Measurements from ENCODE around the gene C2CD4C.

DNA sequence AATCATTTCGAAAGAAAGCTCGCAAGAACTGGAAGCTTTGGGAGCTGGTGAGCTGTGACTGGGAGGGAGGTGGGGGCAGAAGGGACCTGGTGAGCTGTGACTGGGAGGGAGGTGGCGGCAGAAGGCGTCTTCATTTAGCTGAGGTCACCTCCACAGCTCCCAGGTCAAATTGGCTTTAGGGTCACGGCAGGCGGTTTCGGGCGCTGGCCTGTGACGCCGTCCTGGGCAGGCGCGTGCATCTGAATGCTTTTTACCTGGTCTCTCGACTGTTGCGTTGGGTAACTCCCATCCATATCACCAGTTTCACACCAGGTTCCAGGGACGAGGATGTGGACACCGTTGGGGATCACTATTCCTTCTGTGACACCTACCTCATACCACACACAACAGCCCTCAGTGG lies 29.2 kb downstream of the C2CD4C start:
- no peak for TF ChIP-seq ETV6 (conservative IDR thresholded peaks at IDR 0.05 in 1 of 2, IDR thresholded peaks at IDR 0.05 in 1 of 2; ENCODE audit: borderline replicate concordance in 1 of 2, low read depth in 1 of 2)
- TF ChIP-seq, protein P1, sequence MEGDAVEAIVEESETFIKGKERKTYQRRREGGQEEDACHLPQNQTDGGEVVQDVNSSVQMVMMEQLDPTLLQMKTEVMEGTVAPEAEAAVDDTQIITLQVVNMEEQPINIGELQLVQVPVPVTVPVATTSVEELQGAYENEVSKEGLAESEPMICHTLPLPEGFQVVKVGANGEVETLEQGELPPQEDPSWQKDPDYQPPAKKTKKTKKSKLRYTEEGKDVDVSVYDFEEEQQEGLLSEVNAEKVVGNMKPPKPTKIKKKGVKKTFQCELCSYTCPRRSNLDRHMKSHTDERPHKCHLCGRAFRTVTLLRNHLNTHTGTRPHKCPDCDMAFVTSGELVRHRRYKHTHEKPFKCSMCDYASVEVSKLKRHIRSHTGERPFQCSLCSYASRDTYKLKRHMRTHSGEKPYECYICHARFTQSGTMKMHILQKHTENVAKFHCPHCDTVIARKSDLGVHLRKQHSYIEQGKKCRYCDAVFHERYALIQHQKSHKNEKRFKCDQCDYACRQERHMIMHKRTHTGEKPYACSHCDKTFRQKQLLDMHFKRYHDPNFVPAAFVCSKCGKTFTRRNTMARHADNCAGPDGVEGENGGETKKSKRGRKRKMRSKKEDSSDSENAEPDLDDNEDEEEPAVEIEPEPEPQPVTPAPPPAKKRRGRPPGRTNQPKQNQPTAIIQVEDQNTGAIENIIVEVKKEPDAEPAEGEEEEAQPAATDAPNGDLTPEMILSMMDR (IDR thresholded peaks at IDR 0.05 in 2 of 3, conservative IDR thresholded peaks at IDR 0.05 in 1 of 3; ENCODE audit: control insufficient read depth in 2 of 3, extremely low read depth in 1 of 3, insufficient read depth in 1 of 3, low read depth in 3 of 3, low read length in 3 of 3): no peak
- TF ChIP-seq, protein P2, sequence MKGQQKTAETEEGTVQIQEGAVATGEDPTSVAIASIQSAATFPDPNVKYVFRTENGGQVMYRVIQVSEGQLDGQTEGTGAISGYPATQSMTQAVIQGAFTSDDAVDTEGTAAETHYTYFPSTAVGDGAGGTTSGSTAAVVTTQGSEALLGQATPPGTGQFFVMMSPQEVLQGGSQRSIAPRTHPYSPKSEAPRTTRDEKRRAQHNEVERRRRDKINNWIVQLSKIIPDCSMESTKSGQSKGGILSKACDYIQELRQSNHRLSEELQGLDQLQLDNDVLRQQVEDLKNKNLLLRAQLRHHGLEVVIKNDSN (IDR thresholded peaks at IDR 0.05; ENCODE audit: borderline replicate concordance, extremely low read length, insufficient read depth, low read depth, low read length): no peak
- no peak for TF ChIP-seq POLR2AphosphoS5 (IDR thresholded peaks at IDR 0.05; ENCODE audit: low read length)
- TF ChIP-seq POLR2A (IDR thresholded peaks at IDR 0.05; ENCODE audit: low read depth, low read length): no peak
- TF ChIP-seq EP300 (IDR thresholded peaks at IDR 0.05; ENCODE audit: borderline replicate concordance in 1 of 2, control insufficient read depth in 1 of 2, low read depth in 2 of 2, low read length in 2 of 2): no peak
- TF ChIP-seq, protein P3, sequence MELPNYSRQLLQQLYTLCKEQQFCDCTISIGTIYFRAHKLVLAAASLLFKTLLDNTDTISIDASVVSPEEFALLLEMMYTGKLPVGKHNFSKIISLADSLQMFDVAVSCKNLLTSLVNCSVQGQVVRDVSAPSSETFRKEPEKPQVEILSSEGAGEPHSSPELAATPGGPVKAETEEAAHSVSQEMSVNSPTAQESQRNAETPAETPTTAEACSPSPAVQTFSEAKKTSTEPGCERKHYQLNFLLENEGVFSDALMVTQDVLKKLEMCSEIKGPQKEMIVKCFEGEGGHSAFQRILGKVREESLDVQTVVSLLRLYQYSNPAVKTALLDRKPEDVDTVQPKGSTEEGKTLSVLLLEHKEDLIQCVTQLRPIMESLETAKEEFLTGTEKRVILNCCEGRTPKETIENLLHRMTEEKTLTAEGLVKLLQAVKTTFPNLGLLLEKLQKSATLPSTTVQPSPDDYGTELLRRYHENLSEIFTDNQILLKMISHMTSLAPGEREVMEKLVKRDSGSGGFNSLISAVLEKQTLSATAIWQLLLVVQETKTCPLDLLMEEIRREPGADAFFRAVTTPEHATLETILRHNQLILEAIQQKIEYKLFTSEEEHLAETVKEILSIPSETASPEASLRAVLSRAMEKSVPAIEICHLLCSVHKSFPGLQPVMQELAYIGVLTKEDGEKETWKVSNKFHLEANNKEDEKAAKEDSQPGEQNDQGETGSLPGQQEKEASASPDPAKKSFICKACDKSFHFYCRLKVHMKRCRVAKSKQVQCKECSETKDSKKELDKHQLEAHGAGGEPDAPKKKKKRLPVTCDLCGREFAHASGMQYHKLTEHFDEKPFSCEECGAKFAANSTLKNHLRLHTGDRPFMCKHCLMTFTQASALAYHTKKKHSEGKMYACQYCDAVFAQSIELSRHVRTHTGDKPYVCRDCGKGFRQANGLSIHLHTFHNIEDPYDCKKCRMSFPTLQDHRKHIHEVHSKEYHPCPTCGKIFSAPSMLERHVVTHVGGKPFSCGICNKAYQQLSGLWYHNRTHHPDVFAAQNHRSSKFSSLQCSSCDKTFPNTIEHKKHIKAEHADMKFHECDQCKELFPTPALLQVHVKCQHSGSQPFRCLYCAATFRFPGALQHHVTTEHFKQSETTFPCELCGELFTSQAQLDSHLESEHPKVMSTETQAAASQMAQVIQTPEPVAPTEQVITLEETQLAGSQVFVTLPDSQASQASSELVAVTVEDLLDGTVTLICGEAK (IDR thresholded peaks at IDR 0.05; ENCODE audit: borderline replicate concordance): no peak
- TF ChIP-seq KDM1A (IDR thresholded peaks at IDR 0.05; ENCODE audit: borderline replicate concordance): no peak
- TF ChIP-seq FOS (IDR thresholded peaks at IDR 0.05; ENCODE audit: borderline replicate concordance, extremely low read depth, insufficient read length): no peak
- TF ChIP-seq RB1 (IDR thresholded peaks at IDR 0.05; ENCODE audit: borderline replicate concordance): no peak
- TF ChIP-seq BHLHE40 (IDR thresholded peaks at IDR 0.05; ENCODE audit: borderline replicate concordance in 1 of 2, low read depth in 2 of 2, low read length in 1 of 2): no peak
- no peak for TF ChIP-seq JUND (IDR thresholded peaks at IDR 0.05; ENCODE audit: low read depth, low read length)
- TF ChIP-seq, protein P4, sequence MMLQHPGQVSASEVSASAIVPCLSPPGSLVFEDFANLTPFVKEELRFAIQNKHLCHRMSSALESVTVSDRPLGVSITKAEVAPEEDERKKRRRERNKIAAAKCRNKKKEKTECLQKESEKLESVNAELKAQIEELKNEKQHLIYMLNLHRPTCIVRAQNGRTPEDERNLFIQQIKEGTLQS (IDR thresholded peaks at IDR 0.05; ENCODE audit: borderline replicate concordance, extremely low read depth, low read depth, low read length): no peak
- TF ChIP-seq, protein P5, sequence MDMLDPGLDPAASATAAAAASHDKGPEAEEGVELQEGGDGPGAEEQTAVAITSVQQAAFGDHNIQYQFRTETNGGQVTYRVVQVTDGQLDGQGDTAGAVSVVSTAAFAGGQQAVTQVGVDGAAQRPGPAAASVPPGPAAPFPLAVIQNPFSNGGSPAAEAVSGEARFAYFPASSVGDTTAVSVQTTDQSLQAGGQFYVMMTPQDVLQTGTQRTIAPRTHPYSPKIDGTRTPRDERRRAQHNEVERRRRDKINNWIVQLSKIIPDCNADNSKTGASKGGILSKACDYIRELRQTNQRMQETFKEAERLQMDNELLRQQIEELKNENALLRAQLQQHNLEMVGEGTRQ (IDR thresholded peaks at IDR 0.05; ENCODE audit: borderline replicate concordance, low read depth, low read length): no peak
